HepG2 (cell line): ENCODE data around the gene ASXL1. TPM values are rescaled to one million over a fixed set of nuclear protein-coding genes. Genes with fewer than 3 reads are reported as not detected.

ENCODE experiments used
- ERF ChIP-seq: IDR thresholded peaks from 2 replicates; pipeline ENCODE4 v1.6.1; 2018; ENCODE audit warnings: missing biosample characterization, missing genetic modification reagents
- HES4 ChIP-seq: sonication (generic); formaldehyde crosslinking; IDR thresholded peaks from 2 replicates; pipeline ENCODE4 v1.9.0; 2021; ENCODE audit warnings: mild to moderate bottlenecking, missing genetic modification reagents, borderline replicate concordance
- KDM4B ChIP-seq: sonication (generic); formaldehyde crosslinking; IDR thresholded peaks from 2 replicates; pipeline ENCODE4 v1.4.0; 2020; ENCODE audit warnings: missing genetic modification reagents
- KLF11 ChIP-seq: IDR thresholded peaks from 2 replicates; pipeline ENCODE4 v1.6.1; 2016; ENCODE audit warnings: missing compliant biosample characterization
- PBX3 ChIP-seq: sonication (generic); formaldehyde crosslinking; IDR thresholded peaks from 2 replicates; pipeline ENCODE4 v1.8.1; 2023; ENCODE audit warnings: missing genetic modification reagents, inconsistent platforms, borderline replicate concordance
- PRDM10 ChIP-seq: sonication (generic); formaldehyde crosslinking; IDR thresholded peaks from 2 replicates; pipeline ENCODE4 v1.4.0; 2020; ENCODE audit warnings: low read depth, missing genetic modification reagents
- REXO4 ChIP-seq: sonication (generic); formaldehyde crosslinking; IDR thresholded peaks from 2 replicates; pipeline ENCODE4 v1.8.0; 2022; ENCODE audit warnings: missing genetic modification reagents, mild to moderate bottlenecking, borderline replicate concordance
- TIGD3 ChIP-seq: sonication (generic); formaldehyde crosslinking; IDR thresholded peaks from 2 replicates; pipeline ENCODE4 v1.5.1; 2020; ENCODE audit warnings: mild to moderate bottlenecking, missing genetic modification reagents, borderline replicate concordance
- ZBTB49 ChIP-seq: sonication (generic); formaldehyde crosslinking; IDR thresholded peaks from 2 replicates; pipeline ENCODE4 v1.4.0; 2020; ENCODE audit warnings: missing genetic modification reagents, borderline replicate concordance
- ZFP62 ChIP-seq: sonication (generic); formaldehyde crosslinking; IDR thresholded peaks from 2 replicates; pipeline ENCODE4 v1.4.0; 2020; ENCODE audit warnings: missing genetic modification reagents
- ZNF12 ChIP-seq: sonication (generic); formaldehyde crosslinking; IDR thresholded peaks from 2 replicates; pipeline ENCODE4 v1.5.0; 2020; ENCODE audit warnings: missing genetic modification reagents
- ZNF143 ChIP-seq: sonication (generic); formaldehyde crosslinking; IDR thresholded peaks from 2 replicates; pipeline ENCODE4 v1.4.0; 2020; ENCODE audit warnings: missing genetic modification reagents
- ZNF235 ChIP-seq: sonication (generic); formaldehyde crosslinking; IDR thresholded peaks from 2 replicates; pipeline ENCODE4 v1.8.1; 2023; ENCODE audit warnings: mild to moderate bottlenecking, missing genetic modification reagents, borderline replicate concordance
- polyA plus RNA-seq, 8 experiments: library from polyadenylated mRNA; depleted of rRNA in 3 of 8; stranded (reverse) in 7 of 8; unstranded in 1 of 8; fragments of >200 nt; fragmentation: Illumina TruSeq in 4 of 8; extraction: Trizol in 4 of 8; gene quantifications; 2 replicates each; pipeline versions ENCODE4 v1.2.1 to v1.2.3, GENCODE V29; 2011 to 2016; ENCODE audit warnings: low read depth in 4 of 8, missing spikeins in 1 of 8, mixed read lengths in 1 of 8; ENCODE audit not compliant: insufficient read depth in 1 of 8
- total RNA-seq, 5 experiments: library from RNA; depleted of rRNA; stranded (reverse); fragments of >200 nt; fragmentation: Illumina TruSeq; extraction: Trizol; gene quantifications; 2 replicates each; pipeline ENCODE4 v1.2.3, GENCODE V29; 2016; ENCODE audit warnings: low read depth in 1 of 5
- TF ChIP-seq, protein P1 (sequence below): sonication (generic); formaldehyde crosslinking; IDR thresholded peaks from 2 replicates; pipeline ENCODE4 v1.4.0; 2020; ENCODE audit warnings: missing genetic modification reagents

The ASXL1 gene
- total and polyA plus RNA-seq, 2 of the 13 experiments (the other 11 are each of a cell fraction or from before 2014, with no cell fraction given), result 62.1 to 74.8 TPM

DNA sequence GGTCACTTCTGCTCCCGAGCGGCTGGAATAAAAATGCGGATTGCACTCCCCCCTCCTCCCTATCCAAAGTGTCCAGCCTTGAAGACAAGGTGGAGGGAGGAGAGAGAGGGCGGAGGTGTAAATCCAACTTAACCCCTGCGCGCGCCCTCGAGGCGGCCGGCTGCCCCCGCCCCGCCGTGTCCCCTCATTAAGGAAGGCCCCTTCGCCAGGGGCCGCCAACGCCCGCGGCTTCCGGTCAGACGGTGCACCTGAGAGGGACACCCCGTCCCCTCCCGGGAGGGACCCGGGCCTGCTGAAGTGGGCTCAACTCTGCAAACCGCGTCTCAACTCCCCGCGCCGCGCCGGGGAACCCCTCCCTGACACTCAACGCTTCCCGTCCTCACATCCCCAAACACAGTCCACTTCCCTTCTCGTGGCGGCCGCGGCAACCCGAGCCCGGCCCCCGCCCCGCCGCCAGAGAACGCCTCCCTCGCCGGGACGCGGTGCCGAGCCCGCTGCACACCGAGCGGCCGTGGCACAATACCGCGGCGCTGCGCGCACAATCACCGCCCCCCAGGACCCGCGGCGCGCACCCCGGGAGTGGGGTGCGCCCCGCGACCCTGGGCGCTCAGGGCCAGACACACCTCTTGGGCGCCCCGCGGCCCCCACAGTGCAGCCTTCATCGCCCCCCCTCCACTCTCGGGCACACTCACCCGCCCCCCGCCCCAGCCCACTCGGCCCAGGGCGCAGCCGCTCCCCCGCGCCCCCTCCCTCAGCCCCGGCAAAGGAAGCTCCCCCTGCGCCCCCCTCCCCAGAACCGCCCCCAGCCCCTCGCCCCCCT lies 124.5 kb downstream of the ASXL1 start (continued):
- TF ChIP-seq PRDM10 (CRISPR knock-in tag), result 0 out of 2 replicates have a peak, but pooled peaks have one; percentile 15
- TF ChIP-seq, protein P1, sequence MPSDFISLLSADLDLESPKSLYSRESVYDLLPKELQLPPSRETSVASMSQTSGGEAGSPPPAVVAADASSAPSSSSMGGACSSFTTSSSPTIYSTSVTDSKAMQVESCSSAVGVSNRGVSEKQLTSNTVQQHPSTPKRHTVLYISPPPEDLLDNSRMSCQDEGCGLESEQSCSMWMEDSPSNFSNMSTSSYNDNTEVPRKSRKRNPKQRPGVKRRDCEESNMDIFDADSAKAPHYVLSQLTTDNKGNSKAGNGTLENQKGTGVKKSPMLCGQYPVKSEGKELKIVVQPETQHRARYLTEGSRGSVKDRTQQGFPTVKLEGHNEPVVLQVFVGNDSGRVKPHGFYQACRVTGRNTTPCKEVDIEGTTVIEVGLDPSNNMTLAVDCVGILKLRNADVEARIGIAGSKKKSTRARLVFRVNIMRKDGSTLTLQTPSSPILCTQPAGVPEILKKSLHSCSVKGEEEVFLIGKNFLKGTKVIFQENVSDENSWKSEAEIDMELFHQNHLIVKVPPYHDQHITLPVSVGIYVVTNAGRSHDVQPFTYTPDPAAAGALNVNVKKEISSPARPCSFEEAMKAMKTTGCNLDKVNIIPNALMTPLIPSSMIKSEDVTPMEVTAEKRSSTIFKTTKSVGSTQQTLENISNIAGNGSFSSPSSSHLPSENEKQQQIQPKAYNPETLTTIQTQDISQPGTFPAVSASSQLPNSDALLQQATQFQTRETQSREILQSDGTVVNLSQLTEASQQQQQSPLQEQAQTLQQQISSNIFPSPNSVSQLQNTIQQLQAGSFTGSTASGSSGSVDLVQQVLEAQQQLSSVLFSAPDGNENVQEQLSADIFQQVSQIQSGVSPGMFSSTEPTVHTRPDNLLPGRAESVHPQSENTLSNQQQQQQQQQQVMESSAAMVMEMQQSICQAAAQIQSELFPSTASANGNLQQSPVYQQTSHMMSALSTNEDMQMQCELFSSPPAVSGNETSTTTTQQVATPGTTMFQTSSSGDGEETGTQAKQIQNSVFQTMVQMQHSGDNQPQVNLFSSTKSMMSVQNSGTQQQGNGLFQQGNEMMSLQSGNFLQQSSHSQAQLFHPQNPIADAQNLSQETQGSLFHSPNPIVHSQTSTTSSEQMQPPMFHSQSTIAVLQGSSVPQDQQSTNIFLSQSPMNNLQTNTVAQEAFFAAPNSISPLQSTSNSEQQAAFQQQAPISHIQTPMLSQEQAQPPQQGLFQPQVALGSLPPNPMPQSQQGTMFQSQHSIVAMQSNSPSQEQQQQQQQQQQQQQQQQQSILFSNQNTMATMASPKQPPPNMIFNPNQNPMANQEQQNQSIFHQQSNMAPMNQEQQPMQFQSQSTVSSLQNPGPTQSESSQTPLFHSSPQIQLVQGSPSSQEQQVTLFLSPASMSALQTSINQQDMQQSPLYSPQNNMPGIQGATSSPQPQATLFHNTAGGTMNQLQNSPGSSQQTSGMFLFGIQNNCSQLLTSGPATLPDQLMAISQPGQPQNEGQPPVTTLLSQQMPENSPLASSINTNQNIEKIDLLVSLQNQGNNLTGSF (CRISPR knock-in tag), result no peak
- no peak for TF ChIP-seq KLF11 (CRISPR knock-in tag)
- no peak for TF ChIP-seq ZBTB49 (CRISPR knock-in tag)
- TF ChIP-seq PBX3 (CRISPR knock-in tag), result no peak
- no peak; the same call in 1 of the 2 replicates for TF ChIP-seq ZNF12
- TF ChIP-seq ZFP62 (CRISPR knock-in tag), result no peak
- no peak for TF ChIP-seq REXO4
- 0 out of 2 replicates have a peak, but pooled peaks have one; percentile 29 for TF ChIP-seq ZNF143 (CRISPR knock-in tag)
- TF ChIP-seq HES4 (CRISPR knock-in tag), result peak; percentile 86; the same call in 1 of the 2 replicates
- TF ChIP-seq ERF (CRISPR knock-in tag), result peak; percentile 44
- TF ChIP-seq ZNF235 (CRISPR knock-in tag), result peak; percentile 39; the same call in 1 of the 2 replicates
- TF ChIP-seq KDM4B (CRISPR knock-in tag), result no peak
- TF ChIP-seq TIGD3 (CRISPR knock-in tag), result no peak
